HepG2 (cell line): ENCODE results near the gene L3MBTL4. TPM values are rescaled to one million over a fixed set of nuclear protein-coding genes. Genes with fewer than 3 reads are reported as not detected.

ENCODE experiments used
- ATF1 ChIP-seq: IDR thresholded peaks from 2 replicates; pipeline ENCODE4 v1.6.1; 2016; ENCODE audit warnings: mild to moderate bottlenecking, control low read depth
- CREBL2 ChIP-seq: sonication (generic); formaldehyde crosslinking; IDR thresholded peaks from 2 replicates; pipeline ENCODE4 v1.8.1; 2023; ENCODE audit warnings: missing genetic modification reagents, mild to moderate bottlenecking, borderline replicate concordance
- FOXJ3 ChIP-seq: sonication (generic); formaldehyde crosslinking; IDR thresholded peaks from 2 replicates; pipeline ENCODE4 v1.4.0; 2020; ENCODE audit warnings: missing genetic modification reagents, mild to moderate bottlenecking, borderline replicate concordance
- GABPB1 ChIP-seq: IDR thresholded peaks from 2 replicates; pipeline ENCODE4 v1.6.1; 2016; ENCODE audit warnings: mild to moderate bottlenecking, missing genetic modification reagents, moderate library complexity, missing compliant biosample characterization
- IRF2 ChIP-seq: IDR thresholded peaks from 2 replicates; pipeline ENCODE4 v1.6.1; 2018; ENCODE audit warnings: missing genetic modification reagents, missing compliant biosample characterization
- MED8 ChIP-seq: sonication (generic); formaldehyde crosslinking; IDR thresholded peaks from 2 replicates; pipeline ENCODE4 v1.8.1; 2023; ENCODE audit warnings: mild to moderate bottlenecking, missing genetic modification reagents; ENCODE audit not compliant: insufficient replicate concordance
- MEIS1 ChIP-seq: sonication (generic); formaldehyde crosslinking; IDR thresholded peaks from 2 replicates; pipeline ENCODE4 v1.9.0; 2021; ENCODE audit warnings: mild to moderate bottlenecking, missing genetic modification reagents, moderate library complexity, borderline replicate concordance
- MIER2 ChIP-seq: IDR thresholded peaks from 2 replicates; pipeline ENCODE4 v1.6.1; 2016; ENCODE audit warnings: missing biosample characterization, missing genetic modification reagents
- NCOA2 ChIP-seq: sonication (generic); formaldehyde crosslinking; IDR thresholded peaks from 2 replicates; pipeline ENCODE4 v1.8.0; 2022; ENCODE audit warnings: inconsistent platforms
- NFYC ChIP-seq: IDR thresholded peaks from 2 replicates; pipeline ENCODE4 v1.6.1; 2016; ENCODE audit warnings: missing genetic modification reagents, missing compliant biosample characterization
- NR2F6 ChIP-seq, 2 experiments: IDR thresholded peaks; 2 replicates each; pipeline ENCODE4 v1.6.1; 2016; ENCODE audit warnings: antibody characterized with exemption in 1 of 2, mild to moderate bottlenecking in 1 of 2
- SAP130 ChIP-seq: IDR thresholded peaks from 2 replicates; pipeline ENCODE4 v1.6.1; 2016; ENCODE audit warnings: low read depth
- TCF7L2 ChIP-seq: IDR thresholded peaks from 2 replicates; pipeline ENCODE4 v1.6.1; 2011; ENCODE audit warnings: mild to moderate bottlenecking, low read depth, low read length, moderate library complexity
- XRCC5 ChIP-seq: fragments of 200-400 bp; formaldehyde crosslinking; optimal IDR thresholded peaks from 2 replicates; pipeline ENCODE3; 2017; ENCODE audit warnings: mild to moderate bottlenecking, low read length
- ZFX ChIP-seq: sonication (generic); formaldehyde crosslinking; IDR thresholded peaks from 2 replicates; pipeline ENCODE4 v1.4.0; 2020; ENCODE audit warnings: mild to moderate bottlenecking, low read depth, missing genetic modification reagents, moderate library complexity
- ZMYM4 ChIP-seq: sonication (generic); formaldehyde crosslinking; IDR thresholded peaks from 2 replicates; pipeline ENCODE4 v1.8.1; 2023; ENCODE audit warnings: mild to moderate bottlenecking, missing genetic modification reagents
- ZNF124 ChIP-seq: sonication (generic); formaldehyde crosslinking; IDR thresholded peaks from 2 replicates; pipeline ENCODE4 v1.4.0; 2020; ENCODE audit warnings: missing genetic modification reagents
- ZNF207 ChIP-seq: fragments of 450-650 bp; IDR thresholded peaks from 2 replicates; pipeline ENCODE4 v1.6.1; 2016; ENCODE audit warnings: antibody characterized with exemption, borderline replicate concordance
- ZNF350 ChIP-seq: sonication (generic); formaldehyde crosslinking; IDR thresholded peaks from 2 replicates; pipeline ENCODE4 v1.4.0; 2020; ENCODE audit warnings: mild to moderate bottlenecking, low read depth, missing genetic modification reagents, borderline replicate concordance
- ZNF670 ChIP-seq: sonication (generic); formaldehyde crosslinking; IDR thresholded peaks from 2 replicates; pipeline ENCODE4 v1.8.0; 2022; ENCODE audit warnings: mild to moderate bottlenecking, missing genetic modification reagents, borderline replicate concordance
- ZNF674 ChIP-seq: sonication (generic); formaldehyde crosslinking; IDR thresholded peaks from 2 replicates; pipeline ENCODE4 v1.5.0; 2020; ENCODE audit warnings: low read depth, mild to moderate bottlenecking, missing genetic modification reagents
- ZNF724P ChIP-seq: sonication (generic); formaldehyde crosslinking; IDR thresholded peaks from 2 replicates; pipeline ENCODE4 v1.8.0; 2022; ENCODE audit warnings: missing genetic modification reagents, borderline replicate concordance
- ZNF766 ChIP-seq: sonication (generic); formaldehyde crosslinking; IDR thresholded peaks from 2 replicates; pipeline ENCODE4 v1.5.0; 2020; ENCODE audit warnings: missing genetic modification reagents, borderline replicate concordance
- ZNF781 ChIP-seq: sonication (generic); formaldehyde crosslinking; IDR thresholded peaks from 2 replicates; pipeline ENCODE4 v1.5.1; 2020; ENCODE audit warnings: borderline replicate concordance, mild to moderate bottlenecking, missing genetic modification reagents; ENCODE audit errors: not compliant biosample characterization
- polyA plus RNA-seq, 8 experiments: library from polyadenylated mRNA; depleted of rRNA in 3 of 8; stranded (reverse) in 7 of 8; unstranded in 1 of 8; fragments of >200 nt; fragmentation: Illumina TruSeq in 4 of 8; extraction: Trizol in 4 of 8; gene quantifications; 2 replicates each; pipeline versions ENCODE4 v1.2.1 to v1.2.3, GENCODE V29; 2011 to 2016; ENCODE audit warnings: low read depth in 4 of 8, missing spikeins in 1 of 8, mixed read lengths in 1 of 8; ENCODE audit not compliant: insufficient read depth in 1 of 8
- total RNA-seq, 5 experiments: library from RNA; depleted of rRNA; stranded (reverse); fragments of >200 nt; fragmentation: Illumina TruSeq; extraction: Trizol; gene quantifications; 2 replicates each; pipeline ENCODE4 v1.2.3, GENCODE V29; 2016; ENCODE audit warnings: low read depth in 1 of 5
- TF ChIP-seq, protein P1 (sequence below): IDR thresholded peaks from 2 replicates; pipeline ENCODE4 v1.6.1; 2012; ENCODE audit warnings: low read length, improper control_type of control experiment
- TF ChIP-seq, protein P2 (sequence below): sonication (generic); formaldehyde crosslinking; IDR thresholded peaks from 2 replicates; pipeline ENCODE4 v1.8.0; 2022; ENCODE audit warnings: missing genetic modification reagents, mild to moderate bottlenecking, borderline replicate concordance
- TF ChIP-seq, protein P3 (sequence below): fragments of 450-650 bp; IDR thresholded peaks from 2 replicates; pipeline ENCODE4 v1.6.1; 2017

The L3MBTL4 gene
- total and polyA plus RNA-seq, 2 of the 13 experiments (the other 11 are each of a cell fraction or from before 2014, with no cell fraction given), result 10.8 to 13.3 TPM

DNA sequence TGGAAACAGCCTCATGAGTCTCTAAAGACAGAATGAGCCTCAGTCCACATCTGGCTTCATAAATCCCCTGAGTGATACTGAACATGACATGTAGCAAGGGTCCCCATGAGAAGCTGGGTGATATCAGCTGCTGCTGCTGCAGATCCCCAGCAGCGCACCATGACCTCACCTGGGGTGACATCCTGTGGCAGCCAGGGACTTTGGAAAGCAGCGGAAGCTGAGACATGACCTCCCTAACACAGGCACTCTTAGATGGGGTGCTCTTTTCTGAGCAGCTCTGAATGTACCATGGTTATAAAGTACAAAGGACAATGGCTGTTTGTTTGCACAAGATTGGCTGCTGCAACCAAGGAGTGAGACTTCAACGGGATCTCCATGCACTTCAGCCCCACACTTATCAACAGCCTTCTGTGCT is 444.7 kb downstream of the L3MBTL4 start (continued):
- TF ChIP-seq ZNF781 (CRISPR knock-in tag) (no peak), MIER2 (CRISPR knock-in tag) (peak; percentile 85), ZNF670 (no peak), ZFX (CRISPR knock-in tag) (no peak), MEIS1 (CRISPR knock-in tag) (peak; percentile 64; the same call in 1 of the 2 replicates), GABPB1 (peak; percentile 55), TCF7L2 (no peak), NCOA2 (CRISPR knock-in tag) (peak; percentile 81), ZMYM4 (CRISPR knock-in tag) (peak; percentile 84), NFYC (CRISPR knock-in tag) (peak; percentile 9; the same call in 1 of the 2 replicates), NR2F6 (IDR thresholded peaks at IDR 0.05) (peak; percentile 74), NR2F6 (CRISPR knock-in tag; IDR thresholded peaks at IDR 0.05) (peak; percentile 95), ATF1 (CRISPR knock-in tag) (peak; percentile 49; the same call in 1 of the 2 replicates), ZNF124 (CRISPR knock-in tag) (peak; percentile 59), MED8 (CRISPR knock-in tag) (no peak), ZNF350 (CRISPR knock-in tag) (no peak), ZNF724P (no peak), CREBL2 (CRISPR knock-in tag) (no peak), ZNF674 (CRISPR knock-in tag) (no peak), SAP130 (CRISPR knock-in tag) (peak; percentile 59), FOXJ3 (CRISPR knock-in tag) (peak; percentile 83; the same call in 1 of the 2 replicates), IRF2 (CRISPR knock-in tag) (peak; percentile 67; the same call in 1 of the 2 replicates), ZNF207 (no peak), ZNF766 (no peak), XRCC5 (peak; percentile 63)
- TF ChIP-seq, protein P1, sequence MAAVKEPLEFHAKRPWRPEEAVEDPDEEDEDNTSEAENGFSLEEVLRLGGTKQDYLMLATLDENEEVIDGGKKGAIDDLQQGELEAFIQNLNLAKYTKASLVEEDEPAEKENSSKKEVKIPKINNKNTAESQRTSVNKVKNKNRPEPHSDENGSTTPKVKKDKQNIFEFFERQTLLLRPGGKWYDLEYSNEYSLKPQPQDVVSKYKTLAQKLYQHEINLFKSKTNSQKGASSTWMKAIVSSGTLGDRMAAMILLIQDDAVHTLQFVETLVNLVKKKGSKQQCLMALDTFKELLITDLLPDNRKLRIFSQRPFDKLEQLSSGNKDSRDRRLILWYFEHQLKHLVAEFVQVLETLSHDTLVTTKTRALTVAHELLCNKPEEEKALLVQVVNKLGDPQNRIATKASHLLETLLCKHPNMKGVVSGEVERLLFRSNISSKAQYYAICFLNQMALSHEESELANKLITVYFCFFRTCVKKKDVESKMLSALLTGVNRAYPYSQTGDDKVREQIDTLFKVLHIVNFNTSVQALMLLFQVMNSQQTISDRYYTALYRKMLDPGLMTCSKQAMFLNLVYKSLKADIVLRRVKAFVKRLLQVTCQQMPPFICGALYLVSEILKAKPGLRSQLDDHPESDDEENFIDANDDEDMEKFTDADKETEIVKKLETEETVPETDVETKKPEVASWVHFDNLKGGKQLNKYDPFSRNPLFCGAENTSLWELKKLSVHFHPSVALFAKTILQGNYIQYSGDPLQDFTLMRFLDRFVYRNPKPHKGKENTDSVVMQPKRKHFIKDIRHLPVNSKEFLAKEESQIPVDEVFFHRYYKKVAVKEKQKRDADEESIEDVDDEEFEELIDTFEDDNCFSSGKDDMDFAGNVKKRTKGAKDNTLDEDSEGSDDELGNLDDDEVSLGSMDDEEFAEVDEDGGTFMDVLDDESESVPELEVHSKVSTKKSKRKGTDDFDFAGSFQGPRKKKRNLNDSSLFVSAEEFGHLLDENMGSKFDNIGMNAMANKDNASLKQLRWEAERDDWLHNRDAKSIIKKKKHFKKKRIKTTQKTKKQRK, result no peak
- TF ChIP-seq, protein P2, sequence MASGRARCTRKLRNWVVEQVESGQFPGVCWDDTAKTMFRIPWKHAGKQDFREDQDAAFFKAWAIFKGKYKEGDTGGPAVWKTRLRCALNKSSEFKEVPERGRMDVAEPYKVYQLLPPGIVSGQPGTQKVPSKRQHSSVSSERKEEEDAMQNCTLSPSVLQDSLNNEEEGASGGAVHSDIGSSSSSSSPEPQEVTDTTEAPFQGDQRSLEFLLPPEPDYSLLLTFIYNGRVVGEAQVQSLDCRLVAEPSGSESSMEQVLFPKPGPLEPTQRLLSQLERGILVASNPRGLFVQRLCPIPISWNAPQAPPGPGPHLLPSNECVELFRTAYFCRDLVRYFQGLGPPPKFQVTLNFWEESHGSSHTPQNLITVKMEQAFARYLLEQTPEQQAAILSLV (CRISPR knock-in tag), result peak; percentile 60; the same call in 1 of the 2 replicates
- TF ChIP-seq, protein P3, sequence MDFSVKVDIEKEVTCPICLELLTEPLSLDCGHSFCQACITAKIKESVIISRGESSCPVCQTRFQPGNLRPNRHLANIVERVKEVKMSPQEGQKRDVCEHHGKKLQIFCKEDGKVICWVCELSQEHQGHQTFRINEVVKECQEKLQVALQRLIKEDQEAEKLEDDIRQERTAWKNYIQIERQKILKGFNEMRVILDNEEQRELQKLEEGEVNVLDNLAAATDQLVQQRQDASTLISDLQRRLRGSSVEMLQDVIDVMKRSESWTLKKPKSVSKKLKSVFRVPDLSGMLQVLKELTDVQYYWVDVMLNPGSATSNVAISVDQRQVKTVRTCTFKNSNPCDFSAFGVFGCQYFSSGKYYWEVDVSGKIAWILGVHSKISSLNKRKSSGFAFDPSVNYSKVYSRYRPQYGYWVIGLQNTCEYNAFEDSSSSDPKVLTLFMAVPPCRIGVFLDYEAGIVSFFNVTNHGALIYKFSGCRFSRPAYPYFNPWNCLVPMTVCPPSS, result no peak
